ENCODE data around the gene NOL4.

NOL4 gene

GRCh38 chr18:34196256-34196655, 28.5 kb downstream of the NOL4 start:
- DNase-seq (ENCODE audit: low read depth in 2 of 2): no peak

GRCh38 chr18:34194239-34194638, 30.5 kb downstream of the NOL4 start:
- no peak for DNase-seq (ENCODE audit: low read depth in 2 of 2)

GRCh38 chr18:34189656-34190435, 34.9 kb downstream of the NOL4 start:
- no peak for DNase-seq (ENCODE audit: low read depth in 2 of 2)

All from stimulated activated CD8-positive, alpha-beta memory T cell treated with anti-CD3 and anti-CD28 coated beads, Interleukin-2, amount 100 ng/mL, for 1 hour (primary cell).